Right atrium auricular region (tissue), 2 donors: ENCODE results near the gene ANKH. TPM values are rescaled to one million over a fixed set of nuclear protein-coding genes. Genes with fewer than 3 reads are reported as not detected.

Experiments
- DNase-seq: peaks from one replicate; pipeline ENCODE4 v3.0.0-alpha.2; 2019; ENCODE audit warnings: low spot score
- H3K27ac ChIP-seq, 2 donors: fragments of 200-600 bp; sonication (generic); 1 replicate in 1 of 2; 2 replicates in 1 of 2; pipeline ENCODE4 v1.5.1; 2016 to 2019
- H3K27me3 ChIP-seq, 2 donors: fragments of 200-600 bp; sonication (generic); one replicate each; pipeline versions ENCODE4 v1.5.1 to v1.6.0; 2017 to 2019
- H3K36me3 ChIP-seq: fragments of 200-600 bp; sonication (generic); one replicate; pipeline ENCODE4 v1.5.1; 2016
- H3K4me1 ChIP-seq, 2 donors: fragments of 200-600 bp; sonication (generic); one replicate each; pipeline versions ENCODE4 v1.5.1 to v1.6.0; 2017 to 2019
- H3K4me3 ChIP-seq, 2 donors: fragments of 200-600 bp; sonication (generic); 1 replicate in 1 of 2; 2 replicates in 1 of 2; pipeline ENCODE4 v1.5.1; 2017 to 2019; ENCODE audit warnings: mild to moderate bottlenecking in 1 of 2, moderate library complexity in 1 of 2
- H3K9me3 ChIP-seq, 2 donors: fragments of 200-600 bp; sonication (generic); one replicate each; pipeline ENCODE4 v1.5.1; 2019
- total RNA-seq, 2 donors: library from RNA; depleted of rRNA; stranded (reverse); fragments of >200 nt; gene quantifications; one replicate each; pipeline ENCODE4 v1.1.0, GENCODE V29; 2016
- TF ChIP-seq, protein P1 (sequence below), 2 donors: fragments of 200-600 bp; sonication (generic); IDR thresholded peaks; one replicate each; pipeline ENCODE4 v1.5.1; 2019; ENCODE audit warnings: antibody characterized with exemption in 2 of 2

Gene ANKH
- total RNA-seq, 2 donors from 2014 or later = 52.3 to 80.4 TPM

DNA sequence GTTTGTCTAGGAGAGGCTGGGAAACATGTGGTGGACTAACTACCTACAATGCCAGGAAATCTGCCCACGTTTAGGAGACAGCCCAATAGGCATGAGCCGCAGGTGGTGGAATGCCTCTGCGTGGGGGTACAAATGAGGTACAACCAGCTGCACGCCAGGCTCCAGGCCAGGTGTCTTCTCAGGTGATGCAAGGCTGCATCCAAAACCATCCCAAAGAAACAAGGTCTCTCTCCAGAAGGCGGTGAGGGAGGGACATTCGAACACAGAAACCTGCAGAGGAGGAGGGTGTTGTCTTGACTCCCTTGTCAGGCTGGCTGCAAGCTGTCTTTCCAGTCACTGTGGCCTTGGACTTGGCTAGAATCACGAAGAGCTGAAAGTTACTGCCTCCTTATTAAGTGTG lies 11.6 kb downstream of the ANKH start:
- H3K27me3 ChIP-seq = no peaks in the 10 kb centered on the region
- TF ChIP-seq, protein P1, sequence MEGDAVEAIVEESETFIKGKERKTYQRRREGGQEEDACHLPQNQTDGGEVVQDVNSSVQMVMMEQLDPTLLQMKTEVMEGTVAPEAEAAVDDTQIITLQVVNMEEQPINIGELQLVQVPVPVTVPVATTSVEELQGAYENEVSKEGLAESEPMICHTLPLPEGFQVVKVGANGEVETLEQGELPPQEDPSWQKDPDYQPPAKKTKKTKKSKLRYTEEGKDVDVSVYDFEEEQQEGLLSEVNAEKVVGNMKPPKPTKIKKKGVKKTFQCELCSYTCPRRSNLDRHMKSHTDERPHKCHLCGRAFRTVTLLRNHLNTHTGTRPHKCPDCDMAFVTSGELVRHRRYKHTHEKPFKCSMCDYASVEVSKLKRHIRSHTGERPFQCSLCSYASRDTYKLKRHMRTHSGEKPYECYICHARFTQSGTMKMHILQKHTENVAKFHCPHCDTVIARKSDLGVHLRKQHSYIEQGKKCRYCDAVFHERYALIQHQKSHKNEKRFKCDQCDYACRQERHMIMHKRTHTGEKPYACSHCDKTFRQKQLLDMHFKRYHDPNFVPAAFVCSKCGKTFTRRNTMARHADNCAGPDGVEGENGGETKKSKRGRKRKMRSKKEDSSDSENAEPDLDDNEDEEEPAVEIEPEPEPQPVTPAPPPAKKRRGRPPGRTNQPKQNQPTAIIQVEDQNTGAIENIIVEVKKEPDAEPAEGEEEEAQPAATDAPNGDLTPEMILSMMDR (IDR thresholded peaks at IDR 0.05) = no peak
- no peaks in the 10 kb centered on the region for H3K36me3 ChIP-seq
- H3K4me3 ChIP-seq = no peak overlapping the region
- no peak overlapping the region for H3K27ac ChIP-seq
- H3K4me1 ChIP-seq = peaks cover 0 to 50% of the 10 kb centered on the region in 2 donors
- no peaks in the 10 kb centered on the region for H3K9me3 ChIP-seq
- DNase-seq = no peak

- H3K27ac ChIP-seq = no peak overlapping the region
Observed at GRCh38 chr5:14859150-14859549, 12.4 kb downstream of the ANKH start.

GRCh38 chr5:14855366-14855765 lies 16.2 kb downstream of the ANKH start:
- Histone ChIP-seq H3K4me3 (no peak overlapping the region), H3K9me3 (no peaks in the 10 kb centered on the region), H3K4me1 (peaks cover 0 to 34% of the 10 kb centered on the region in 2 donors), H3K36me3 (no peaks in the 10 kb centered on the region), H3K27ac (no peak overlapping the region), H3K27me3 (no peaks in the 10 kb centered on the region)
- DNase-seq = no peak
- TF ChIP-seq, protein P1 (IDR thresholded peaks at IDR 0.05) = no peak

More at GRCh38 chr5:14859150-14859549, 12.4 kb downstream of the ANKH start:
- TF ChIP-seq, protein P1 (IDR thresholded peaks at IDR 0.05) = no peak
- Histone ChIP-seq H3K4me3 (no peak overlapping the region), H3K4me1 (peaks cover 0 to 50% of the 10 kb centered on the region in 2 donors), H3K9me3 (no peaks in the 10 kb centered on the region), H3K36me3 (no peaks in the 10 kb centered on the region), H3K27me3 (no peaks in the 10 kb centered on the region)
- DNase-seq = no peak

DNA sequence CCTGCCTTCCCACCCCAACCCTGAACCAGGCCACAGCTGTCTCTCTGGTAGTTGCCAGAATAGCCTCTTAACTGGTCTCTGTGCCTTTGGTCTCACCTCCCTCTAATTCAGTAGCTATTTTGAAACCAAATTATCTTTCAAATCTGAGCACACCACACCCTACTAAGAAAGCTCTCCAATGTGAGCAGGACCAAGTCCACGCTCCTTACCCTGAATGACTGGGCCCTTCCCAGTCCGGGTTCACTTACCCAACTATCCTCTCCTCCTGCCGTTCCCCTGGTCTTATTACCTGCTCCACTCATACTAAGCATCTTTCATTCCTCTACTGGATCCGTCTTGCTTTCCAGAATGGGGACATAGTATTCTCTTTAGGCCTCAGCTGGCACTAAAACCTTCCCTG lies 16.8 kb downstream of the ANKH start:
- Histone ChIP-seq H3K9me3 (no peaks in the 10 kb centered on the region), H3K4me1 (peaks cover 0 to 34% of the 10 kb centered on the region in 2 donors), H3K27me3 (no peaks in the 10 kb centered on the region), H3K27ac (no peak overlapping the region), H3K4me3 (no peak overlapping the region), H3K36me3 (no peaks in the 10 kb centered on the region)
- DNase-seq = no peak
- TF ChIP-seq, protein P1 (IDR thresholded peaks at IDR 0.05) = no peak

DNA sequence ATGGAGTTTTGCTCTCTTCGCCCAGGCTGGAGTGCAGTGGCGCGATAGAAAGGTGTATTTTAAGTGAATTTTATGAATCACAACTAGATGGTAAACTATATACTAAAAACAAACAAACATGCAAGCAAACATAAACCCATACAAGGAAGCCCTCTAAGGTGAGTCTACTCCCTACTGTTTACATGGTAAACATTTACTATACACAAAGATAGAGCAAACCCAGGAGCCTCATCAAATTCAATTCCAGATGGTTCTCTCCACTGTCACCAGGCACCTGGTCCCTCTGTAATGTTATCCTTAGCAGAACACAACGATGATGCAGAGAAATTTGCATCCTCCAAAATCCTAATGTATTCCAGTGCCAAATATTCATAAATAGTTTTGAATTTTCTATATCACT lies 17.9 kb downstream of the ANKH start:
- peaks cover 0 to 34% of the 10 kb centered on the region in 2 donors for H3K4me1 ChIP-seq

GRCh38 chr5:14852779-14853178 lies 18.8 kb downstream of the ANKH start:
- H3K36me3 ChIP-seq = no peaks in the 10 kb centered on the region
- no peaks in the 10 kb centered on the region for H3K9me3 ChIP-seq
- no peaks in the 10 kb centered on the region for H3K27me3 ChIP-seq
- TF ChIP-seq, protein P1 (IDR thresholded peaks at IDR 0.05) = no peak
- H3K4me1 ChIP-seq = peaks cover 0 to 34% of the 10 kb centered on the region in 2 donors
- DNase-seq = no peak
- H3K4me3 ChIP-seq = no peak overlapping the region
- H3K27ac ChIP-seq = no peak overlapping the region

More for the DNA sequence above, 17.9 kb downstream of the ANKH start:
- DNase-seq = no peak
- H3K36me3 ChIP-seq = no peaks in the 10 kb centered on the region
- H3K4me3 ChIP-seq = no peak overlapping the region
- H3K9me3 ChIP-seq = no peaks in the 10 kb centered on the region
- TF ChIP-seq, protein P1 (IDR thresholded peaks at IDR 0.05) = no peak
- H3K27ac ChIP-seq = no peak overlapping the region
- no peaks in the 10 kb centered on the region for H3K27me3 ChIP-seq
